Thyroid gland (tissue), 4 donors: ENCODE data around the gene CFAP141. TPM values are rescaled to one million over a fixed set of nuclear protein-coding genes. Genes with fewer than 3 reads are reported as not detected.
A peak's percentile ranks its signal among the peaks of the same experiment; 100 is the strongest.

Experiments used
- DNase-seq, 2 donors: peaks; one replicate each; pipeline ENCODE4 v3.0.0-alpha.2; 2019
- H3K27ac ChIP-seq, 3 donors: fragments of 200-600 bp; sonication (generic); 1 replicate in 2 of 3; 2 replicates in 1 of 3; pipeline ENCODE4 v1.5.1; 2016 to 2019; ENCODE audit warnings: mild to moderate bottlenecking in 1 of 3, moderate library complexity in 1 of 3
- H3K27me3 ChIP-seq: fragments of 200-600 bp; sonication (generic); one replicate; pipeline ENCODE4 v1.5.1; 2019
- H3K36me3 ChIP-seq, 2 donors: fragments of 200-600 bp; sonication (generic); one replicate each; pipeline ENCODE4 v1.5.1; 2016 to 2019
- H3K4me1 ChIP-seq, 2 donors: fragments of 200-600 bp; sonication (generic); one replicate each; pipeline ENCODE4 v1.5.1; 2017 to 2019
- H3K4me3 ChIP-seq, 3 donors: fragments of 200-600 bp; sonication (generic); replicated peaks in 1 of 3; 1 replicate in 2 of 3; 2 replicates in 1 of 3; pipeline ENCODE4 v1.5.1; 2016; ENCODE audit warnings: mild to moderate bottlenecking in 1 of 3
- H3K9me3 ChIP-seq: fragments of 200-600 bp; sonication (generic); one replicate; pipeline ENCODE4 v1.5.1; 2017
- POLR2A ChIP-seq, 2 donors: fragments of 450-650 bp; IDR thresholded peaks; one replicate each; pipeline ENCODE4 v1.6.1; 2017; ENCODE audit warnings: antibody characterized with exemption in 2 of 2, mild to moderate bottlenecking in 2 of 2, moderate library complexity in 1 of 2
- WGBS, 2 donors: methylation state at CpG; one replicate each; pipeline ENCODE4 v1.1.5; 2017; 5-methylcytosine and 5-hydroxymethylcytosine counted together
- intact Hi-C: fragments of 100-400 bp; cut with DNase I; formaldehyde crosslinking; loops from one replicate; pipeline ENCODE4 v1.15.1; 2023
- total RNA-seq, 4 donors: library from RNA; depleted of rRNA; stranded (reverse); fragments of >200 nt; gene quantifications; one replicate each; pipeline ENCODE4 v1.2.3, GENCODE V29; 2016
- TF ChIP-seq, protein P1 (sequence below), 6 experiments: fragments of 200-600 bp in 3 of 6; fragments of 450-650 bp in 3 of 6; sonication (generic) in 3 of 6; IDR thresholded peaks; one replicate each; pipeline ENCODE4 v1.5.1; 2016 to 2019; ENCODE audit warnings: antibody characterized with exemption in 6 of 6, mild to moderate bottlenecking in 2 of 6, inconsistent platforms in 1 of 6, moderate library complexity in 1 of 6

CFAP141 gene
- total RNA-seq, 4 donors from 2014 or later = not detected

- H3K27me3 ChIP-seq = no peaks in the 10 kb centered on the region
- no peaks in the 10 kb centered on the region for H3K36me3 ChIP-seq
- peak within 1 kb of the TSS; percentile 97 to 100 (median 99) for H3K27ac ChIP-seq
- DNase-seq = peak; percentile 99
- no peaks in the 10 kb centered on the region for H3K9me3 ChIP-seq
- intact Hi-C loops = loop anchor here (5.0 kb wide), 1 partner anchor 38 kb away; no protein-coding TSS in a partner anchor
- 1% methylated on average over 16 to 61 of the region's 73 CpGs for WGBS, 2 donors
- H3K4me3 ChIP-seq = peak within 1 kb of the TSS; percentile 91 to 97 (median 97)
- TF ChIP-seq POLR2A (IDR thresholded peaks at IDR 0.05) = peak in 1 of 2 donors; percentile 89
- TF ChIP-seq, protein P1, sequence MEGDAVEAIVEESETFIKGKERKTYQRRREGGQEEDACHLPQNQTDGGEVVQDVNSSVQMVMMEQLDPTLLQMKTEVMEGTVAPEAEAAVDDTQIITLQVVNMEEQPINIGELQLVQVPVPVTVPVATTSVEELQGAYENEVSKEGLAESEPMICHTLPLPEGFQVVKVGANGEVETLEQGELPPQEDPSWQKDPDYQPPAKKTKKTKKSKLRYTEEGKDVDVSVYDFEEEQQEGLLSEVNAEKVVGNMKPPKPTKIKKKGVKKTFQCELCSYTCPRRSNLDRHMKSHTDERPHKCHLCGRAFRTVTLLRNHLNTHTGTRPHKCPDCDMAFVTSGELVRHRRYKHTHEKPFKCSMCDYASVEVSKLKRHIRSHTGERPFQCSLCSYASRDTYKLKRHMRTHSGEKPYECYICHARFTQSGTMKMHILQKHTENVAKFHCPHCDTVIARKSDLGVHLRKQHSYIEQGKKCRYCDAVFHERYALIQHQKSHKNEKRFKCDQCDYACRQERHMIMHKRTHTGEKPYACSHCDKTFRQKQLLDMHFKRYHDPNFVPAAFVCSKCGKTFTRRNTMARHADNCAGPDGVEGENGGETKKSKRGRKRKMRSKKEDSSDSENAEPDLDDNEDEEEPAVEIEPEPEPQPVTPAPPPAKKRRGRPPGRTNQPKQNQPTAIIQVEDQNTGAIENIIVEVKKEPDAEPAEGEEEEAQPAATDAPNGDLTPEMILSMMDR (IDR thresholded peaks at IDR 0.05) = peak in 1 of 6 experiments; percentile 9
- H3K4me1 ChIP-seq = peaks cover 35 to 36% of the 10 kb centered on the region in 2 donors
Measured at GRCh38 chr1:154220071-154220969, 14.2 kb upstream of the CFAP141 start, which contains the start of gene UBAP2L. Gene UBAP2L, plus strand, starts transcription at chr1:154220955. Its CDS starts 4,169 bp downstream, at chr1:154225124.

DNA sequence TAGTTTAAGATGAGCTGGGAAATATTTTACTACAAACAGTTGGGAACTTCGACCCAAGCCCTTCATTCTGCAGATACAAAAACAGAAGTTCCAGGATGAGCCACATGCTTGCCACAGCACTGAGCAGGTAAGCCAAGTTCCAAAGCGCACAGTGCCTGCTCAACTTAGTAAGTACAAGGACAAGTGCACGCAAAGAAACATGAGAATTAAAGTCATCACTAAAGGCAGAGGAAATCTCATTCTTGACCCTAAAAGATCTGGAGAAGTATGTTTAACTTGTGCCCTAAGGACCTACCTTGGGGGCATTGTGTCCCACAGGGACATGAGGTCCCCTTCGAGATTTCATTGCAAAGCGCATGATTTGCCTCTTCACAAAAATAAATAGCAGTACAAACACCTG lies 13.4 kb upstream of the CFAP141 start:
- H3K27ac ChIP-seq = peak overlapping the region; percentile 97 to 100 (median 99)
- no peaks in the 10 kb centered on the region for H3K27me3 ChIP-seq
- no peaks in the 10 kb centered on the region for H3K9me3 ChIP-seq
- peak; percentile 21 to 28 for DNase-seq
- H3K36me3 ChIP-seq = no peaks in the 10 kb centered on the region
- H3K4me3 ChIP-seq = peak overlapping the region; percentile 80 to 97 (median 97)
- 9 to 14% methylated on average over 5 of the region's 5 CpGs for WGBS, 2 donors
- no peak for TF ChIP-seq POLR2A (IDR thresholded peaks at IDR 0.05)
- TF ChIP-seq, protein P1 (IDR thresholded peaks at IDR 0.05) = no peak
- H3K4me1 ChIP-seq = peaks cover 33 to 36% of the 10 kb centered on the region in 2 donors
- intact Hi-C loops = no loop called here

DNA sequence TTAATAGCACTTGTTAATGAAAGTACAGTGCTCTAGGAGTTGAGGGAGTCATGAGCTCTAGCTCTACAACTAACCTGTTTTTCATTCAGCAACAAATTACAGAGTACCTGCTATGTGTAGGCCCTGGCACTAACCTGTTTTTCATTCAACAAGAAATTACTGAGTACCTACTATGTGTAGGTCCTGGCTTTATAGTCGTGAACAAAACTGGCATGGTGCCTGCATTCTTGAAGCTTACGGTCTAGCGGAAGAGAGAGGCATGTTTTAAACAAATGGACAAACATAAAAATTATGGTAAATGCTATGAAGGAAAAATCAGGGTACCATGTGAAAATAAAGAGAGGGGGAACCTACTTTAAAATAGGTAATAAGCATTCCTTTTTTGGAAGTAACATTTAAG lies 12.4 kb upstream of the CFAP141 start:
- intact Hi-C loops = no loop called here
- Histone ChIP-seq H3K27me3 (no peaks in the 10 kb centered on the region), H3K4me1 (peaks cover 32% of the 10 kb centered on the region in 2 donors), H3K36me3 (peaks cover 8 to 9% of the 10 kb centered on the region in 2 donors), H3K9me3 (no peaks in the 10 kb centered on the region), H3K27ac (no peak overlapping the region), H3K4me3 (no peak overlapping the region)
- DNase-seq = no peak
- TF ChIP-seq, protein P1 (IDR thresholded peaks at IDR 0.05) = no peak
- no peak for TF ChIP-seq POLR2A (IDR thresholded peaks at IDR 0.05)
- 76 to 77% methylated on average over 3 of the region's 3 CpGs for WGBS, 2 donors

- Histone ChIP-seq H3K36me3 (peaks cover 50 to 57% of the 10 kb centered on the region in 2 donors), H3K4me1 (peaks cover 2 to 8% of the 10 kb centered on the region in 2 donors), H3K9me3 (no peaks in the 10 kb centered on the region), H3K27ac (no peak overlapping the region), H3K4me3 (no peak overlapping the region), H3K27me3 (no peaks in the 10 kb centered on the region)
- 96 to 100% methylated on average over 1 of the region's 1 CpG for WGBS, 2 donors
- intact Hi-C loops = no loop called here
- no peak for TF ChIP-seq POLR2A (IDR thresholded peaks at IDR 0.05)
- TF ChIP-seq, protein P1 (IDR thresholded peaks at IDR 0.05) = no peak
- no peak for DNase-seq
Measured at GRCh38 chr1:154213274-154213673, 7.1 kb upstream of the CFAP141 start.

- no peak for DNase-seq
- TF ChIP-seq, protein P1 (IDR thresholded peaks at IDR 0.05) = no peak
- no peak for TF ChIP-seq POLR2A (IDR thresholded peaks at IDR 0.05)
- no peaks in the 10 kb centered on the region for H3K9me3 ChIP-seq
- no peak overlapping the region for H3K27ac ChIP-seq
- intact Hi-C loops = no loop called here
- H3K27me3 ChIP-seq = no peaks in the 10 kb centered on the region
- 96 to 99% methylated on average over 10 of the region's 10 CpGs for WGBS, 2 donors
- H3K4me1 ChIP-seq = no peaks in the 10 kb centered on the region
- H3K36me3 ChIP-seq = peaks cover 62 to 69% of the 10 kb centered on the region in 2 donors
- H3K4me3 ChIP-seq = no peak overlapping the region
Measured at GRCh38 chr1:154212083-154212482, 6.0 kb upstream of the CFAP141 start.
